Lower leg skin (tissue), 3 donors: Measurements from ENCODE around the gene DDC.

Experiments used
- CTCF ChIP-seq, 3 donors: fragments of 450-650 bp; IDR thresholded peaks; one replicate each; pipeline ENCODE4 v1.5.1; 2016; ENCODE audit warnings: antibody characterized with exemption in 3 of 3, mild to moderate bottlenecking in 3 of 3, moderate library complexity in 2 of 3
- POLR2A ChIP-seq, 2 donors: fragments of 450-650 bp; IDR thresholded peaks; one replicate each; pipeline ENCODE4 v1.6.1; 2016 to 2017; ENCODE audit warnings: antibody characterized with exemption in 2 of 2, mild to moderate bottlenecking in 1 of 2, moderate library complexity in 1 of 2

GRCh38 chr7:50587737-50588136 lies 22.5 kb upstream of the DDC start:
- TF ChIP-seq POLR2A (IDR thresholded peaks at IDR 0.05): no peak
- no peak for TF ChIP-seq CTCF (IDR thresholded peaks at IDR 0.05)
